ENCODE results near the gene ADORA2B. TPM values are rescaled to one million over a fixed set of nuclear protein-coding genes. Genes with fewer than 3 reads are reported as not detected.

ADORA2B gene
- total and polyA plus RNA-seq, 2 of the 8 experiments (the other 6 are each of a cell fraction or from before 2014, with no cell fraction given): 2.6 to 8.2 TPM

GRCh38 chr17:15981208-15981607 lies 36.3 kb downstream of the ADORA2B start (continued):
- TF ChIP-seq RXRA (IDR thresholded peaks at IDR 0.05; ENCODE audit: insufficient read depth, low read depth, low read length): no peak
- TF ChIP-seq CTBP2 (IDR thresholded peaks at IDR 0.05; ENCODE audit: borderline replicate concordance, insufficient read depth, insufficient read length, low read length): no peak
- TF ChIP-seq KDM4A (IDR thresholded peaks at IDR 0.05; ENCODE audit: low read depth, low read length, severe bottlenecking): no peak
- no peak for TF ChIP-seq TEAD4 (IDR thresholded peaks at IDR 0.05; ENCODE audit: low read depth, low read length)
